GM12891 (cell line): ENCODE results near the gene LILRB5.
"Not testable (repeated sequence)": the region's sequence is repeated elsewhere in the genome, so short reads cannot be mapped to it uniquely, and the experiment has no call there.

Experiments used
- PAX5 ChIP-seq: IDR thresholded peaks from 2 replicates; pipeline ENCODE4 v1.6.1; 2011; ENCODE audit warnings: low read length, moderate library complexity, mild to moderate bottlenecking; ENCODE audit not compliant: insufficient read depth, severe bottlenecking
- POLR2A ChIP-seq: IDR thresholded peaks from 2 replicates; pipeline ENCODE4 v1.6.1; 2011; ENCODE audit warnings: low read depth, low read length, control low read depth
- POLR2AphosphoS5 ChIP-seq: IDR thresholded peaks from 2 replicates; pipeline ENCODE4 v1.6.1; 2011; ENCODE audit warnings: low read depth, low read length, control low read depth
- TAF1 ChIP-seq: IDR thresholded peaks from 2 replicates; pipeline ENCODE4 v1.6.1; 2011; ENCODE audit warnings: low read depth, low read length, control low read depth

GRCh38 chr19:54278571-54279195, 21.6 kb upstream of the LILRB5 start:
- not testable (repeated sequence) for TF ChIP-seq POLR2AphosphoS5, PAX5, POLR2A, TAF1
